ENCODE measurements around the gene DPM3.

DNA sequence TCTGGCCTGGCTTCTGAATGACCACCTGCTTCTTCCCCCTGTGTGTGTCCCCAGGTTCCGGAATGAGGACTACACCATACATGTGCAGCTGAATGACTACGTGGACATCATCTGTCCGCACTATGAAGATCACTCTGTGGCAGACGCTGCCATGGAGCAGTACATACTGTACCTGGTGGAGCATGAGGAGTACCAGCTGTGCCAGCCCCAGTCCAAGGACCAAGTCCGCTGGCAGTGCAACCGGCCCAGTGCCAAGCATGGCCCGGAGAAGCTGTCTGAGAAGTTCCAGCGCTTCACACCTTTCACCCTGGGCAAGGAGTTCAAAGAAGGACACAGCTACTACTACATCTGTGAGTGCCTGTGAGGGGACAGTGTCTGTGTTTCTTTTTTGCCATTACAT is 9.0 kb downstream of the DPM3 start:
- no peak for TF ChIP-seq CTCF (IDR thresholded peaks at IDR 0.05)
- TF ChIP-seq POLR2A (IDR thresholded peaks at IDR 0.05) = peak; percentile 93 to 96
